ENCODE results near the gene SNIP1.
"Not testable (repeated sequence)": the region's sequence is repeated elsewhere in the genome, so short reads cannot be mapped to it uniquely, and the experiment has no call there.

The SNIP1 gene

DNA sequence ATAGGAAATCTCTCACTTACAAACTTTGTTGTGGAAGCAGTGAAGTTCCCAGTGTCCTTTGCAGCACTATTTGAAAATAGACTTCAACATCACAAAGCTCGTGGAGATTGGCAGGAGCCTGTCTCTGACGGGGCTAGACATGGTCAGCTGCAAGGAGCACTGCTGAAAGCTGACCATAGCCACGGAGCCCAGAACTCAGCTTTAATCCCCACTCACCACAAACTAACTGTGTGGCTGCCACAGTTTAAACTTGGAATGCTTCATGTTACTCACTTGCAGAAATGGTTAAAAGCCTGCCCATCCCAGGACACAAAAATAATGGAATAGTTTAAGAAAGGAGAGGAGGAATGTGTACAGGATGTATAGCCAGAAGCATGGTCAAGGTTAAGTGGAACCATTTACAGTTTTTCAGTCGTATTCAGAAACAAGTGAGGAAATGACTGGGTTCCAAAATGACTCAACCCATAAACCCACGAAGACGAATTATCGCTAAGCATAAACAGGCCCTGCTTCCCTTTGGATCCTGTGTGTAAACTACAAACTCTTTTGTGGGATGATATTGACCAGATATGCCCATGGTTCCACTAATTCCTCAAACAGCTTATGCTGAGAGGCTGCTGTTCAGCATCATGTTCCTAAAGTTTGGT, 20.9 kb upstream of the SNIP1 start:
- Histone ChIP-seq H3K4me1 (ENCODE audit: control insufficient read depth, insufficient read depth, low read length) (no peaks in the 10 kb centered on the region), H3K4me3 (ENCODE audit: low read depth, low read length) (no peak overlapping the region), H3K36me3 (ENCODE audit: control insufficient read depth, insufficient read depth, low read length) (peaks cover 92% of the 10 kb centered on the region), H3K27ac (ENCODE audit: low read depth, low read length) (no peak overlapping the region), H3K9ac (ENCODE audit: low read depth, low read length) (no peak overlapping the region), H3K9me3 (ENCODE audit: control insufficient read depth, insufficient read depth, low read length) (no peaks in the 10 kb centered on the region), H3K27me3 (ENCODE audit: control insufficient read depth, insufficient read depth, low read length) (no peaks in the 10 kb centered on the region)

DNA sequence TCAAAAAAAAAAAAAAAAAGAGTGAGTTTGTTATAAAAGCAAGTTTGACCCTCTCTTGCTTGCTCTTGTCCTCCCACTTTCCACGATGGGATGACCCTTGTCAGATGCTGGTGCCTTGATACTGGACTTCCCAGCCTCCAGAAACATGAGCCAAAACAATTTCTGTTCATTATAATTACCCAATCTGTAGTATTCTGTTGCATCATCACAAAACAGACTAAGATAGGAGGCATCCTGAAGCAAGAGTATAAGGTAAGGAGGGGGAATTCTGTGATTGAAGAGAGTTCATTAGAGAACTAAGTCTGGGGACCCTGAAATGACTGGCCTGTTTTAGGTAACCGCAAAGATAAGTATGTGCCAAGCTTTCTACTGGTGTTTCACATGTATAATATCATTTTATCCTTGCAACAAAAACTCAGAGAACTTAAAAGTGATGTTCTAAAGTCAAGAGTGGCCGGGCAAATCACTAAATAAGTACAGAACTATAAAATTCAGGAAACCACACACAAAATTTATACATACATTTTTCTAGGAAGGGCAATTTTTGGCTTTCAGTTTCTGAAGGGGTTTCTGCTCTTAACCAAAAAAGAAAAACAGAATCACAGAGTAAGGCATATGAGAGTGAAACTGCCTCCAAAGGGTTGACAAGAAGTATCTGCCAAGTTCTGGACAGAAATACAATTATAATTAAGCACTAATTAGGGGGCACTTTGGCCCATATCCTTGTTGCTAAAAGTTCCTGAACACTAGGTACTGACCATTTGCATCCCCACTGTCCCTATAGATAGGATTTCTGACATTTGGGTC, 16.6 kb upstream of the SNIP1 start:
- H3K4me3 ChIP-seq (ENCODE audit: low read depth, low read length), result no peak overlapping the region
- no peak overlapping the region for H3K9ac ChIP-seq (ENCODE audit: low read depth, low read length)
- no peak overlapping the region for H3K27ac ChIP-seq (ENCODE audit: low read depth, low read length)
- H3K9me3 ChIP-seq (ENCODE audit: control insufficient read depth, insufficient read depth, low read length), result no peaks in the 10 kb centered on the region
- no peaks in the 10 kb centered on the region for H3K27me3 ChIP-seq (ENCODE audit: control insufficient read depth, insufficient read depth, low read length)
- H3K4me1 ChIP-seq (ENCODE audit: control insufficient read depth, insufficient read depth, low read length), result no peaks in the 10 kb centered on the region
- H3K36me3 ChIP-seq (ENCODE audit: control insufficient read depth, insufficient read depth, low read length), result peaks cover 97% of the 10 kb centered on the region

GRCh38 chr1:37567023-37567422, 12.9 kb upstream of the SNIP1 start:
- no peaks in the 10 kb centered on the region for H3K4me1 ChIP-seq (ENCODE audit: control insufficient read depth, insufficient read depth, low read length)
- H3K9ac ChIP-seq (ENCODE audit: low read depth, low read length), result no peak overlapping the region
- no peaks in the 10 kb centered on the region for H3K9me3 ChIP-seq (ENCODE audit: control insufficient read depth, insufficient read depth, low read length)
- no peak overlapping the region for H3K27ac ChIP-seq (ENCODE audit: low read depth, low read length)
- H3K4me3 ChIP-seq (ENCODE audit: low read depth, low read length), result no peak overlapping the region
- H3K27me3 ChIP-seq (ENCODE audit: control insufficient read depth, insufficient read depth, low read length), result no peaks in the 10 kb centered on the region
- H3K36me3 ChIP-seq (ENCODE audit: control insufficient read depth, insufficient read depth, low read length), result peaks cover 73% of the 10 kb centered on the region

- Histone ChIP-seq H3K9ac (ENCODE audit: low read depth, low read length) (no peak overlapping the region), H3K4me3 (ENCODE audit: low read depth, low read length) (no peak overlapping the region), H3K36me3 (ENCODE audit: control insufficient read depth, insufficient read depth, low read length) (peaks cover 54% of the 10 kb centered on the region), H3K27ac (ENCODE audit: low read depth, low read length) (no peak overlapping the region), H3K27me3 (ENCODE audit: control insufficient read depth, insufficient read depth, low read length) (no peaks in the 10 kb centered on the region), H3K9me3 (ENCODE audit: control insufficient read depth, insufficient read depth, low read length) (no peaks in the 10 kb centered on the region), H3K4me1 (ENCODE audit: control insufficient read depth, insufficient read depth, low read length) (no peaks in the 10 kb centered on the region)
These were observed 10.8 kb upstream of the SNIP1 start for GRCh38 chr1:37564892-37565291.

- Histone ChIP-seq H3K27me3 (ENCODE audit: control insufficient read depth, insufficient read depth, low read length) (no peaks in the 10 kb centered on the region), H3K27ac (ENCODE audit: low read depth, low read length) (no peak overlapping the region), H3K4me1 (ENCODE audit: control insufficient read depth, insufficient read depth, low read length) (no peaks in the 10 kb centered on the region), H3K36me3 (ENCODE audit: control insufficient read depth, insufficient read depth, low read length) (peaks cover 35% of the 10 kb centered on the region), H3K9me3 (ENCODE audit: control insufficient read depth, insufficient read depth, low read length) (no peaks in the 10 kb centered on the region), H3K4me3 (ENCODE audit: low read depth, low read length) (no peak overlapping the region), H3K9ac (ENCODE audit: low read depth, low read length) (no peak overlapping the region)
These were observed 8.9 kb upstream of the SNIP1 start for GRCh38 chr1:37562984-37563383.

GRCh38 chr1:37561133-37562132, 7.3 kb upstream of the SNIP1 start:
- H3K9me3 ChIP-seq (ENCODE audit: control insufficient read depth, insufficient read depth, low read length), result no peaks in the 10 kb centered on the region
- H3K4me3 ChIP-seq (ENCODE audit: low read depth, low read length), result no peak overlapping the region
- 0 out of 2 replicates have a peak, but pooled peaks cover 4% of the 10 kb centered on the region for H3K4me1 ChIP-seq (ENCODE audit: control insufficient read depth, insufficient read depth, low read length)
- H3K27me3 ChIP-seq (ENCODE audit: control insufficient read depth, insufficient read depth, low read length), result no peaks in the 10 kb centered on the region
- no peak overlapping the region for H3K9ac ChIP-seq (ENCODE audit: low read depth, low read length)
- no peak overlapping the region for H3K27ac ChIP-seq (ENCODE audit: low read depth, low read length)
- peaks cover 19% of the 10 kb centered on the region for H3K36me3 ChIP-seq (ENCODE audit: control insufficient read depth, insufficient read depth, low read length)

GRCh38 chr1:37560401-37561132, 6.5 kb upstream of the SNIP1 start:
- H3K27ac ChIP-seq (ENCODE audit: low read depth, low read length), result no peak overlapping the region
- no peaks in the 10 kb centered on the region for H3K9me3 ChIP-seq (ENCODE audit: control insufficient read depth, insufficient read depth, low read length)
- H3K36me3 ChIP-seq (ENCODE audit: control insufficient read depth, insufficient read depth, low read length), result peaks cover 11% of the 10 kb centered on the region
- H3K9ac ChIP-seq (ENCODE audit: low read depth, low read length), result no peak overlapping the region
- 0 out of 2 replicates have a peak, but pooled peaks cover 4% of the 10 kb centered on the region for H3K4me1 ChIP-seq (ENCODE audit: control insufficient read depth, insufficient read depth, low read length)
- no peak overlapping the region for H3K4me3 ChIP-seq (ENCODE audit: low read depth, low read length)
- H3K27me3 ChIP-seq (ENCODE audit: control insufficient read depth, insufficient read depth, low read length), result no peaks in the 10 kb centered on the region

DNA sequence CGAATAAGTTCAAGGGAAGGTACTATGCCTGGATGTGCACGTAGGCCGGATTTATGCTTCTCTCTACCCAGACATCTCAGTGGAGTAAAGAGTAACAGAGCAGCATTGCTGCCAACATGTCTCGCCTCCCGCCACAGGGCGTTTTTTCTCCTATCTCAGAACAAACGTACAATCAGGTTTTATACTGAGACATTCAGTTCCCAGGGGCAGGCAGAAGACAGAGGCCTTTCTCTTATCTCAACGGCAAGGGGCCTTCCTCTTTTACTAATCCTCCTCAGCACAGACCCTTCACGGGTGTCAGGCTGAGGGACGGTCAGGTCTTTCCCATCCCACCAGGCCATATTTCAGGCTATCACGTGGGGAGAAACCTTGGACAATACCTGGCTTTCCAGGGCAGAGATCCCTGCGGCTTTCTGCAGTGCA, 5.9 kb upstream of the SNIP1 start:
- not testable (repeated sequence) for H3K27ac ChIP-seq (ENCODE audit: low read depth, low read length); H3K27me3 ChIP-seq (ENCODE audit: control insufficient read depth, insufficient read depth, low read length); H3K4me3 ChIP-seq (ENCODE audit: low read depth, low read length); H3K36me3 ChIP-seq (ENCODE audit: control insufficient read depth, insufficient read depth, low read length); H3K9ac ChIP-seq (ENCODE audit: low read depth, low read length); H3K4me1 ChIP-seq (ENCODE audit: control insufficient read depth, insufficient read depth, low read length); H3K9me3 ChIP-seq (ENCODE audit: control insufficient read depth, insufficient read depth, low read length)

- Histone ChIP-seq H3K4me3 (ENCODE audit: low read depth, low read length) (no peak overlapping the region), H3K4me1 (ENCODE audit: control insufficient read depth, insufficient read depth, low read length) (0 out of 2 replicates have a peak, but pooled peaks cover 4% of the 10 kb centered on the region), H3K9ac (ENCODE audit: low read depth, low read length) (no peak overlapping the region), H3K27ac (ENCODE audit: low read depth, low read length) (no peak overlapping the region), H3K27me3 (ENCODE audit: control insufficient read depth, insufficient read depth, low read length) (no peaks in the 10 kb centered on the region), H3K9me3 (ENCODE audit: control insufficient read depth, insufficient read depth, low read length) (no peaks in the 10 kb centered on the region; the same call in 1 of the 2 replicates), H3K36me3 (ENCODE audit: control insufficient read depth, insufficient read depth, low read length) (no peaks in the 10 kb centered on the region)
These were observed 5.0 kb upstream of the SNIP1 start for GRCh38 chr1:37559080-37559479.

- no peaks in the 10 kb centered on the region for H3K27me3 ChIP-seq (ENCODE audit: control insufficient read depth, insufficient read depth, low read length)
- H3K4me1 ChIP-seq (ENCODE audit: control insufficient read depth, insufficient read depth, low read length), result 0 out of 2 replicates have a peak, but pooled peaks cover 4% of the 10 kb centered on the region
- H3K36me3 ChIP-seq (ENCODE audit: control insufficient read depth, insufficient read depth, low read length), result no peaks in the 10 kb centered on the region
- H3K4me3 ChIP-seq (ENCODE audit: low read depth, low read length), result no peak overlapping the region
- H3K9me3 ChIP-seq (ENCODE audit: control insufficient read depth, insufficient read depth, low read length), result no peaks in the 10 kb centered on the region; the same call in 1 of the 2 replicates
- H3K9ac ChIP-seq (ENCODE audit: low read depth, low read length), result no peak overlapping the region
- H3K27ac ChIP-seq (ENCODE audit: low read depth, low read length), result no peak overlapping the region
These were observed 4.3 kb upstream of the SNIP1 start for GRCh38 chr1:37558411-37558810.

Measured in HUES48 (cell line).